AG10803 (cell line): Measurements from ENCODE around the gene KCP.

Source experiments
- DNase-seq: peaks from one replicate; pipeline ENCODE4 v3.0.0; 2010; ENCODE audit warnings: low read depth
- H3K4me3 ChIP-seq: 2 replicates; pipeline ENCODE4 v1.5.1; 2011; ENCODE audit warnings: mild to moderate bottlenecking, low read length, control low read depth
- TF ChIP-seq, protein P1 (sequence below): conservative IDR thresholded peaks from 2 replicates; pipeline ENCODE4 v1.5.1; 2011; ENCODE audit warnings: mild to moderate bottlenecking, low read length, control low read depth, inconsistent platforms

Gene KCP

DNA sequence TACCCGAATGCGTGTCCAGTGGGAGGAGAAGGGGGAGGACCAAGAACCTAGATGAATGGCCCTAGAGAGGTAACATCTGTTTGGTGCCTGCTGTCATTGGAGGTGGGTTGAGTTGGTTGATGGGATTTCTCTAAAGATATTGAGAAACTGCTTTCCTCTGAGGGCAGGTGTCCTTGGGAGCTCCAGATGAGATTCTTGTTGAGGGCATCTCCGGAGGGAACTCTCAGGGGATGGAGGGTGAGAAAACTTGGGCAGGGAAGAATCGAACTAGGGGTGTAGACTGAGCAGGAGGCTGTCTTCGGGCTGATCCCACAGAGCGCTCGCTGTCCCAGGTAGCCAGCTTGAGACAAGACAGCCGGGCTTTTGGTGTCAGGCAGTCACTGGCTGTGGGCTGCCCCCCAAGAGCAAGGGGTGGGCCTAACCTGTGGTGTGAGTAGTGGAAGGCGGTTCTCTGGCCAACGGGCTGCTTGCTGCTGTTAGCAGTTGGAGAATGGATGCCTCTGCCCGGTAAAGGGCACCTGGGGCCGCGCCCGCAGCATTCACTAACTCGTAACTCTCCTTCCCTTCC lies 30.9 kb upstream of the KCP start:
- no peak for DNase-seq
- TF ChIP-seq, protein P1, sequence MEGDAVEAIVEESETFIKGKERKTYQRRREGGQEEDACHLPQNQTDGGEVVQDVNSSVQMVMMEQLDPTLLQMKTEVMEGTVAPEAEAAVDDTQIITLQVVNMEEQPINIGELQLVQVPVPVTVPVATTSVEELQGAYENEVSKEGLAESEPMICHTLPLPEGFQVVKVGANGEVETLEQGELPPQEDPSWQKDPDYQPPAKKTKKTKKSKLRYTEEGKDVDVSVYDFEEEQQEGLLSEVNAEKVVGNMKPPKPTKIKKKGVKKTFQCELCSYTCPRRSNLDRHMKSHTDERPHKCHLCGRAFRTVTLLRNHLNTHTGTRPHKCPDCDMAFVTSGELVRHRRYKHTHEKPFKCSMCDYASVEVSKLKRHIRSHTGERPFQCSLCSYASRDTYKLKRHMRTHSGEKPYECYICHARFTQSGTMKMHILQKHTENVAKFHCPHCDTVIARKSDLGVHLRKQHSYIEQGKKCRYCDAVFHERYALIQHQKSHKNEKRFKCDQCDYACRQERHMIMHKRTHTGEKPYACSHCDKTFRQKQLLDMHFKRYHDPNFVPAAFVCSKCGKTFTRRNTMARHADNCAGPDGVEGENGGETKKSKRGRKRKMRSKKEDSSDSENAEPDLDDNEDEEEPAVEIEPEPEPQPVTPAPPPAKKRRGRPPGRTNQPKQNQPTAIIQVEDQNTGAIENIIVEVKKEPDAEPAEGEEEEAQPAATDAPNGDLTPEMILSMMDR: no peak
- no peak overlapping the region for H3K4me3 ChIP-seq

DNA sequence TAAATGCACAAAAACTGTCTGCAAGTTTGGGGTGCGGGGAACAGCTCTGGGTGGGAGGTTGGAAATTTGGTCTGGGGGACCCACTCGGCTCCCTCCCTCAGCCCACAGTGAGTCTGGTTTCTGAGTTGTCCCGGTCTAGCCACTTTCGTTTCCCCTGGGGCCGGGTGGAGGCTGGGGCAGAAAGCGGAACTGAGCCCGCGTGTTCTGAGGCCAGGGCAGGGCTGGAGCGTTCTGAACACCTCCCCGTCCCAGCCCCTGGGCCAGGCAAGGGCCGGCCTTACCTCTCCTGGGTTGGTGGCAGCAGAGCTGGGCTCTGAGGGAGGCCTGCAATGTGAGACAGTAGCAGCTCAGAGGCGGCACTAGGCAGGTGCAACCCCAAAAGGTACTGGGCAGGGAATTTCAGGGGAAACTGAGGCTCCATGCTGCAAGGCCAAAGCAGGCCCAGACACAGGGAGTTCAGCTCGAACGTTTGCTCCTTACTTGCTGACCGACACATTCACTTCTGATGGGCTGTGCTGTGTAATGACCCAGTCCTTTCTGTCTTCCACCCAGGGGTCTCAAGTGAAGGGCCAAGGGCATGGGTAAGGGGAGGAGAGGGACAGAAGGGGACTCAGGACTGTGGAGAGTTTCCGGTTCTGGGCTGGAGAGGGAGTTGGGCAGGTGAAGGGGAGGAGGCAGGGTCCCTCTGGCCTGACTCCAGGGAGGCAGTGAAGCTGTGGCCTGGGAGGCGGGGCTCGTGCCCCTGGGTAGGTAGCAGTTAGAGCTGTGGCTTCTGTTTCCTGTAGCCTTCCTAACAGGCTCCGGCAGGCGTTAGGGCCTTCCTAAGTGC lies 30.2 kb upstream of the KCP start:
- DNase-seq: no peak
- TF ChIP-seq, protein P1: no peak
- no peak overlapping the region for H3K4me3 ChIP-seq

DNA sequence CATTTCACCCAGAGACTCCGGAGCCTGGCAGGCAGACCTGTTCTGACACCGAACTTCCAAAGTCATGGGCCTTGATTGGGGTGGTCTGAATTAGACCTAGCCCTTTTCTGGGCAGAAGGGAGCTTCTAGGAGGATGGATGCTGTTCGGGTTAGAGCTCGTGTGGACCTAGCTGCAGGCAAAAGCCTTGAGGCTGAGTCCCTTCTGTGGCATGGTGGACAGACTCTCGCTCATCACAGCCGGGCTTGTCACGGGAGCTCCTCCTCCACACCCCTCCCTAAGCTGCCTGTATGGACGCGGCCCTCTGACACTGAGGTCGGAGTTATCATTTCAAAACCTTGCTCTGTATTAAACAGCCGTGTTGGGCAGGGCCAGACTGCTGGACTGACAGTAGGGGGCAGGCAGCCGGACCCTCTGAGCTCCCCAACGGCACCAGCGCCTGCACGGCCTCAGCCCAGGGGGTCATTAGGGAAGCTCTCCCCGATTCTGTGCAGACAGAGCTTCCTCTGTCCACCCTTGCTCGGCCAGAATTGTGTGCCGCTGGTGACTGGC lies 29.4 kb upstream of the KCP start:
- TF ChIP-seq, protein P1: no peak
- DNase-seq: no peak
- no peak overlapping the region for H3K4me3 ChIP-seq

DNA sequence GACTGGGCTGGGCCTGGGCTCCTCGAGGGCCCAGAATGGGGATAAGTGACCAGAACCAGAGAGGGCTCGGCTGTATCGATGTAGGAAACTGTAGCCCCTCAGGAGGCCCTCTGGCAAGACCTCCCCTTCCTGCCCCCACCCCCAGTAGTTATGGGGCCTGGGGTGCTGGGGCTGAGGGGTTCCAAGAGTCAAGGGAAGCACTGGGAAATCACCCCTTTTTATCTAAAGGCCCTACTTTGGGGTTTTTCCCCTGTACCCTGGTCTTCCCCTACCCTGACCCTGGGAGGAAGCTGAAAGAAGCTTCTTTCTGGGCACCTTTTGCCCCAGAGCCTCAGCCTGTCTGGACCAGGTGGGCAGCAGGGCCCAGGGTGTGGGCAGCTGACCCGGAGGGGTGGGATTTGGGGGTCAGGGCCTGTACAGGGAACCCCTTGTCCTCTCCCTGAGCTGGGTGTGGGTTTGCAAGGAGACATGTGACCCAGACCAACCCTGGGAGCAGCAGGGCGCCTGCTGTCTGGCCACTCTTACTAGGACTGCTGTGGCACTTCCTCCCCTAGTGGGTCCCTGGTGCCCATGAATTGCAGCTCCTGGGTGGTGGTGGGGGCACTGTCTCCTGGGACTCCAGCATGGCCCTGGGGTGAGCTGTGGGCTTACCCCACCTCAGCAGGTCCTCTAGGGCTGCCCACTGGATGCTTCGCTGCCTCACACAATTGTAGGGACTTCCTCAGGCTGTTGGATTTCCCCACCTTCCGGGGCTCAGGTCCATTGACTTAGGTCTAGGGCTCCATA lies 28.8 kb upstream of the KCP start:
- no peak overlapping the region for H3K4me3 ChIP-seq
- DNase-seq: no peak
- TF ChIP-seq, protein P1: no peak

DNA sequence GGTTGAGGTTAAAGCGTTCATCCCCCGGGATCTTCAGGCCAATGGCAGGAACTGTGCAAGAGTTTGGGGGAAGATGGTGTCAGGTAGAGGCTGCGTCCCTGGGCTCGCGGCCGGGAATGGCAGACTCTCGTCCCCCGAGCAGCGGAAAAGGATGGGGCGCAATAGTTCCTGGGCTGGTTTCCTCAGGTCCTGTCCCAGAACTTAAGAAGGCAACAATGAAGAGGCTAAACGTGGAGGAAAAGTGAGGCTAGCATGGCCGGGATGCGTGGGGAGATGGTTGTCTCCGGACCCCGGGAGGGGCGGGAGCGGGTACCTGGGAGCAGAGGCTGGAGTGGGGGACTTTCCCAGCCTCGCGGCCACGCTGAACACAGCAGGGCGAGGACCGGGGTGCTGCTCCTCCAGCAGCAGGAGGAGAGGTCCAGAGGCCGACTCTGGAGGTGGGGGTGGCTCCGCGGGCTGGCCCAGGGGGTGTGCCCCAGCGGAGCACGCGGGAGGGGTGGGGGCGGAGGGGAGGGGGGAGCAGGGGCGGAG lies 28.1 kb upstream of the KCP start:
- TF ChIP-seq, protein P1: no peak
- H3K4me3 ChIP-seq: peak overlapping the region; percentile 50
- DNase-seq: no peak

DNA sequence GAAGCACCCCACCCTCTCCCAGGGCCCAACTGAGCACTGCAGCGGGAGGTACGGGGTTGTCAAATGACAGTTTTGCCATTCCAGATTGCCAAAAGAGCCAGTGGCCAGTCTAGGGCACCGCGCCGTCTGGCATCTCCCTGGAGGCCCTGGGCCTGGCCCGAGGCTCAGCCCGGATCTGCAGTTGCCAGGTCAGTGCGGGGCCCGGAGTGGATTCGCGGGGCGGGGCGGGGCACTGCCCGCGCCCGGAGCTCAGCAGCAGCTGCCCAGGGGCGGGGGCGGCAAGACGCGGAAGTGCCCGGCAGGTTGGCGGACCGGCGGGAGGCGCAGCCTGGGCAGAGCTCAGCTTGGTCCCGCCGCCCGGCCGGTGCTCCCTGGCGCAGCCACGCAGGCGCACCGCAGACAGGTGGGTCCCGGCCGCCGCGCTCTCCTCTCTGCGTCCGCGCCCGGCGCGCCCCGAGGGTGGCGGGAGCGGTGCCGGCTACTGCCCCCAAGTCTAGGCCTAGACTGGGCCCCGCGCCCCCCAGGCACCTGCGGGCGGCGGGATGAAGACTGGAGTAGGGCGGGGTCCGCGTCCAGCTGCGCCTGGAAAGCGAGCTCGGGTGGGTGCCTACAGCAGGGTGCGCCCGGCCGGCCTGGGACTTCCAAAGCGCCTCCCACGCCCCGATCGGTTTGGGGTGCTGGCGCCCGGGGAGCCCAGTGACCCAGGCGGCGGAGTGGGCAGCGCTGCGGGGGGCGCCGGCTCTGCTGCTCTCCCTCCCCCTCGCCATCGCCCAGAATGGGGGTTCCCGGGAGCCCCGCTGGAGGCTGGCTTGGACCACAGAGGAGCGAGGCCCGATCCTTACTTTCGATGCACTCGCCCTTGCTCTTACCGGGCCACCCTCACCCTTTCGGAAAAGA lies 27.4 kb upstream of the KCP start, which contains the start of gene IRF5:
IRF5 (plus strand) TSS at position 281 of the 897 bp plus-strand sequence. CDS start 4,155 bp downstream, outside the sequence.
- peak within 1 kb of the TSS; percentile 50 for H3K4me3 ChIP-seq
- no peak for DNase-seq

More for the DNA sequence above, 27.4 kb upstream of the KCP start, which contains the start of gene IRF5:
- TF ChIP-seq, protein P1: no peak
